NCI-H1092 treated with DMSO at 0.1 percent for 48 hours (cell line): Measurements from ENCODE around the gene FCHO1.
"Not testable (repeated sequence)": the region's sequence is repeated elsewhere in the genome, so short reads cannot be mapped to it uniquely, and the experiment has no call there.

Source experiments
- DNase-seq: peaks from one replicate; lab custom pipeline; 2025; lab: John Stamatoyannopoulos, UW

Gene FCHO1

GRCh38 chr19:17762505-17763229 is 11.4 kb downstream of the FCHO1 start:
- DNase-seq: no peak

- no peak for DNase-seq
These were observed 13.1 kb downstream of the FCHO1 start for GRCh38 chr19:17764348-17764747.

- no peak for DNase-seq
These were observed 13.9 kb downstream of the FCHO1 start for GRCh38 chr19:17765069-17765618.

- peak; percentile 48 for DNase-seq
These were observed 15.4 kb downstream of the FCHO1 start for GRCh38 chr19:17766543-17767131.

- no peak for DNase-seq
These were observed 16.3 kb downstream of the FCHO1 start for GRCh38 chr19:17767559-17767958.

GRCh38 chr19:17770613-17771012 is 19.3 kb downstream of the FCHO1 start:
- no peak for DNase-seq

- no peak for DNase-seq
These were observed 20.9 kb downstream of the FCHO1 start for GRCh38 chr19:17772172-17772571.

- no peak for DNase-seq
These were observed 24.1 kb downstream of the FCHO1 start for GRCh38 chr19:17775245-17775927.

- no peak for DNase-seq
These were observed 24.9 kb downstream of the FCHO1 start for GRCh38 chr19:17775991-17776803.

- DNase-seq: not testable (repeated sequence)
These were observed 26.6 kb downstream of the FCHO1 start for GRCh38 chr19:17777840-17778239.

GRCh38 chr19:17778251-17778967 is 27.1 kb downstream of the FCHO1 start:
- DNase-seq: no peak

GRCh38 chr19:17778968-17779929 is 28.0 kb downstream of the FCHO1 start:
- DNase-seq: no peak

GRCh38 chr19:17780781-17781180 is 29.5 kb downstream of the FCHO1 start:
- DNase-seq: no peak

- not testable (repeated sequence) for DNase-seq
These were observed 32.4 kb downstream of the FCHO1 start for GRCh38 chr19:17783721-17784120.

- DNase-seq: peak; percentile 75
These were observed 33.1 kb downstream of the FCHO1 start for GRCh38 chr19:17784201-17785008.

GRCh38 chr19:17787274-17787913 is 36.1 kb downstream of the FCHO1 start:
- no peak for DNase-seq

- no peak for DNase-seq
These were observed 37.4 kb downstream of the FCHO1 start for GRCh38 chr19:17788632-17789031.

- DNase-seq: no peak
These were observed 38.9 kb downstream of the FCHO1 start for GRCh38 chr19:17790059-17790780.
